Measurements from ENCODE around the gene EMID1.
"Not testable (repeated sequence)": the region's sequence is repeated elsewhere in the genome, so short reads cannot be mapped to it uniquely, and the experiment has no call there.

The EMID1 gene

DNA sequence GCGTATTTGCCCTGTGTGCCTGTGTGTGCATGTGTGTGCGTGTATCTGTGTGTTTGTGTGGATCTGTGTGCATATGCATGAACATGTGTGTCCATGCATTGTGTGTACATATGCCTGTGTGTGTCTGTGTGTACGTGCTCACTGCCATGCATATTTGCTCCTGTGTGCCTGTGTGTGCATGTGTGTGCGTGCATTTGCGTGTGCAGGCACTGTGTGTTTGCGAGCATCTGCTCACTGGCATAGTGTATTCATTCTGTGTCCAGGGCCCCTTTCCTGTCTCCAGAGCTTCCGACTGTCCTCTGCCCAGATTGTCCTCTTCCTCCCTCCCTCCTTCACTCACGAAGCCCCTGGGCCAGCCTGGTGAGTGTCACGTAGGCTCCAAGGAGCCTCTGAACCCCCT is 5.8 kb downstream of the EMID1 start:
- DNase-seq = no peak

DNA sequence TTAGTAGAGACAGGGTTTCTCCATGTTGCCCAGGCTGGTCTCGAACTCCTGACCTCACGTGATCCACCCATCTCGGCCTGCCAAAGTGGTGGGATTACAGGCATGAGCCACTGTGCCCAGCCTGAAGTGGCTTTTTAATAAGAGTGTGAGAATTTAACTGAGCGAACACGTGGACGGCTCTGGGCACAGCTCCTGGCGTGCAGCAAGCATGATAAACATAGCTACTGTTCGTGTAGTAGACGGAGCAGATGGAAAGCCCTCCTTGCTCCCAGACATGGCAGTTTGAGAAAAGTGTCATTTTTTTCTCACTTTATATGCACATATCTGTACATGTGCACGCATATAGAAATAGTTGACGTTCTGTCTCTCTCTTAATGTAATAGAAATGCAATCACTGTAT is 7.0 kb downstream of the EMID1 start:
- no peak for DNase-seq

DNA sequence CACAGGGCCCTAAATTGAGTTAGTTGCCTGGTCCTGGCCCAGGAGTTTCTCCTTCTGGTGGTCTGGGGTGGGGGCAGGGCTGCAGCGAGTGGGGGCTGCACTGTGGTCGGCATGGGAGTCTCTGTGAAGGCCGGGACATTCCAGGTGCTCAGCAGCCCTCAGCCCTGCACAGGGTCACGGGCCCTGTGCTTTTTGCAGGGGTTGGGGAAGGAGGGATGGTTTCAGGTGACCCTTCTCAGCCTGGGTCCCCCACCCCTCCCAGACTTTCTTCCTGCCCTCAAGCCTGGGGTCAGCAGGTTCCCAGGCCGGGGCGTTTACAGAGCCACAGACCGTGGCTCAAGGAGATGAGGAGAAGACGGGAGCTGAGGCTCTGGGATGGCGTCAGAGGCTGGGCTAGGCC is 7.8 kb downstream of the EMID1 start:
- no peak for DNase-seq

DNA sequence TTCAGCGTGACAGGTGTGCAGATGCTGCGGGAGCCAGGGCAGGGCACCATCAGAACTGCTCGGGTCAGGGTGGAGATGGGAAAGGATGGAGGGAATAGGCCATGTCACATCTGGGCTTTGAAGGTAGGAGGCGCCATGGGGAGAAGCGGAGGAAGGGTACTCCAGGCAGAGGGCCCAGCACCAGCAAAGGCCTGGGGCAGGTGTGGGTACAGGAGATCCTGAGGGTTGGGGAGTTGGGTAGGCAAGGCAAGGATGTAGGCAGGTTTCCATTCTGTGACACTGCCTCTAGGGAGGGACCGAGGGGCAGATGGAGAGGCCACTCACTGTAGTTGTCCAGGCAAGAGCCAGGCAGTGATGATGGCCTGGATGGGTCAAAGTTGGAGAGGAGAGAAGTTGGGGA is 8.5 kb downstream of the EMID1 start:
- no peak for DNase-seq

DNA sequence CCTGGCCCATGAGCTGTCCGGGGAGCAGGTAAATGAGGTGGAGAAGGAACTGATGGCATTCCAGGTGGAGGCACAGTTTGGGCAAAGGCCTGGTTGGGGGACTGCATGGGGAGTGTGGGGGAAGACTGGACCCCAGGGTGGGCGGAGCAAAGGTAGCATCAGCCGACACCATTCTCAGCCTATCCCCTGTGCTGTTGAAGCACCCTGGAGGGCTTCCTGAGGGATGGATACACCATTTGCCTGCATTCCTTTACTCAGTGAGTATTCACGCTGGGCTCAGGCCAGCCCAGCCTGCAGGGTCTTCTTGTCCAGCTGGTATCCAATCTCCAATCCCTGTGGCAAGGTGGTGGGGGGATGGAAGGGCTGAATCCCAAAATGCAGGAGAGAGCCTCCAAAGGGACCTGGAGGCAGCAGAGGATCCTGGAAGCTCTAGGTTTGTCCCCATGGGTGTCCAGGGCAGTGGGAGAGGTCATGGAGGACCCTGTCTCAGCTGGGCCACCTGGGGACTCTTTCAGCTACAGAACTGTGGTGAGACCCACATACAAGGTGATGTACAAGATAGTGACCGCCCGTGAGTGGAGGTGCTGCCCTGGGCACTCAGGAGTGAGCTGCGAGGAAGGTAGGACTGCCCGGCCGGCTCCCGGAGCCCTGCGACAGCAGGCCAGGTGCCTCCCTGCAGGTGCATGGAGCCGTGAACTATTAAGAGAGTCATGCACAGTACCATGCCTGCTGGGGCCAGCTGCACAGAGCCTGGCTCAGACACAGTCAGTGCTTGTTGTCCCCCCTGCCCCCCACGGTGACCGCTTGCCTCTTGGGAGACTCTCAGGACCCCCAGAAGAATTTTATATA is 9.5 kb downstream of the EMID1 start:
- DNase-seq = no peak

DNA sequence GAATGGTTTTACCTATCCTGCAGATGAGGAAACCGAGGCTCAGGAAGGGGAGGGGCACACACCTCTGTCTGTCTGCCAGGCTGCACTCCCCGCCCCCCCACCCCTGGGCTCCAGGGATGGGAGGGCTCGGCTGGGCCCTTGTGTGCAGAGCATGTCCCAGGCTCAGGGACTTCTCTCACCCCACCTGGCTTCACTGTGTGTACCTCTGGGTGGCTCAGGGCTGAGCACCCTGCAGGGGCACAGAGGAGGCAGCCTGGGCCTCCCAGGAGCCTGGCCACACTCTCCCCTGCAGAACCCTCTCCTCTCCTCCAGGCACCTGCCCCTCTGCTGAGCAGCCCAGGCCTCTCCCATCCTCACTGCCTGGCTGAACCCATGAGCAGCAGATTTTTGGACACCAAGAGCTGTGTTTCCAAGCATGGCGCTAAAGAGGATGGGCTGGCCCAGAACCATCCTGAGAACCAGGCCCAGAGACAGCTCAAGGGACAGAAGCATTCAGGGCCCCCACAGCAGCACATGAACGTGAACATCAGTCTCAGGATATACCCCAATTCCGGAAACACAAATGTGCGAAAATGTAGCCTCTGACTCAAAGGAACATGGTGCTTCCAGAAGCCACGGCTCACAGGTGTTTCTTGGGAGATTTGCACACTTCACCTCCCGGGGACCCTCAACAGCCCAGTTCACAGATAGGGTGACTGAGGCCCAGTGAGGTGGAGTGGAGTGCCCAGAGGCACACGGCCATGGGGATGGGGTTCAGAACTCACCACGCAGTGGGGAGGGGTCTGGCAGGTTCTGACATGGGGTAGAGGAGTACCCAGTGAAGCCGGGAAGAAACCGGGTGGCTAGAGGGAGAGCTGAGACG is 10.5 kb downstream of the EMID1 start:
- DNase-seq = no peak

DNA sequence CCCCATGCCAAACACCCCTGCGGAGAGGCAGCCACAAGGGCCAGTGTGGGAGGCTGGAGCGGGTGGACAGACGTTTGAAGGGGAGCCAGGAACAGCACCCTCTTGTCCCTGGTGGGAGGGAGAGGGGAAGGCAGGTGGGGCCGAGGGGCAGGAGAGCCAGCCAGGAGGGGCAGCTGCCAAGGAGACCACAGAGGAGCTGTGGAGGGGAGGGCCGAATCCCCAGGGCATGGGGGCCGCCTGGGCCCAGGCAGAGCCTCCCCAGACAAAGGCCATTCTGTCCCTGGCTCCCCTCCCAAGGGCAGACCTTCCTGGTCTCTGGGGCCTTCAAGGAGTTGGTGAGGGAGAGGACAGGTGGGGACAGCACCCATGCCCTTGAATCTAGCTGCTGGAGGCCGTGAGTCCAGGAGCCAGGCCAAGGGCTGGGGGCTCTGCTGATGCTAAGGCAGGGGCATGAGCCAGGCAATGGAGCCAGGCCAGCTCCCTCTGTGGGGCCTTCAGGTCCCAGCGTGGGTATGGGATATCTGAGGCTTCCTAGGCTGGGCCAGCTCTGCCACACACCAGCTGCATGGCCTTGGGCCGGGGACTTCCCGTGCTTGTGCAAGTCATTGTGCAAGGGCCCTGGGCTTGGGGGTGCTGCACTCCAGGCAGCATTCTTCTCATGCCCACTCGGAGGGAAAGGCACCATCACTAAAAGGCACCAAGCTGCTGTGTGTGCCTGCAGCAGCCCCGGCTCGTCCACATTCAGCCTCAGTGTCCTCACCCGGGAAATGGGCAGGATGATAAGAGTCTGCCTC is 11.4 kb downstream of the EMID1 start:
- no peak for DNase-seq

DNA sequence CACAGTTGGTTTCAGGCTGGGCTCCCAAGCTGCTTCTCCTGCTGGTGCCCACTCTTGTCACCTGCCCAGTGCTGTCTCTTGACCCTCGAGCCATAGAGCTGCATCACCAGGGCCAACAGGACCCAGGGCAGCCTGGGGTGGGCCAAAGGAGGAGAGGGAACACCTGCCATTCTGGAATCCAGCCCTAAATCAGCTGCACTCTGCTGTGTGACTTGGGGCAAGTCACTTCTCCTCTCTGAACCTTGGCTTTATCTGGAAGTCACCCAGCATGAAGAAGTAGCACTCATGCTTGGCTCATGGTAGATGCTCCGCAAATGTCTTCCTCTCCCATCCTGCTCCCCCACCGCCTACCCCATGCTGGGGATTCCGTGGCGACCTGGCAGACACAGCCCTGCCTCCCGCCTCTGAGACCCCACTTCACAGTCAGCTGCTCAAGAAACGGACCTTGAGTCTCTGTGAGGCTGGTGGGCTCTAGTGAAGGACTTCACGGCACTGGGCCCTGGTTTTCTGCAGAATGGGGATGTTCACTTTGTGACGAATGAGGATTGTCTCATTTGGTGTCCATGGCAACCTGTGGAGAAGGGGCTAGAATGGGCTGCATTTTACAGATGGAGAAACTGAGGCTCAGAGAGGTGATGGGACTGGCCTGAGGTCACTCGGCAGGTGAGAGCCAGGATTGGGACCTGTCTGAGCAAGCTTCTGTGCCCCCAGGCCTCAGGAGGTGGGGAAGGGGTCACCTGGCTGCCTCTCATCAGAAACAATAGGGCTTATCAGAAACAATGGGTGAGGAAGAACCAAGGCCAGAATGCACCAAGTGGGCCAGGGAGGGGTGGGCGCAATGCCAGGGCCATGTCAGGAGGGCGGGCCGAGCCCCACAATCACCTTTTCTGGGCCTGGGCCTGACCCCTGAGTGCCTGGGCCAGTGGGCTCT is 12.4 kb downstream of the EMID1 start:
- no peak for DNase-seq

- no peak for DNase-seq
These were observed 13.2 kb downstream of the EMID1 start for GRCh38 chr22:29218758-29219408.

DNA sequence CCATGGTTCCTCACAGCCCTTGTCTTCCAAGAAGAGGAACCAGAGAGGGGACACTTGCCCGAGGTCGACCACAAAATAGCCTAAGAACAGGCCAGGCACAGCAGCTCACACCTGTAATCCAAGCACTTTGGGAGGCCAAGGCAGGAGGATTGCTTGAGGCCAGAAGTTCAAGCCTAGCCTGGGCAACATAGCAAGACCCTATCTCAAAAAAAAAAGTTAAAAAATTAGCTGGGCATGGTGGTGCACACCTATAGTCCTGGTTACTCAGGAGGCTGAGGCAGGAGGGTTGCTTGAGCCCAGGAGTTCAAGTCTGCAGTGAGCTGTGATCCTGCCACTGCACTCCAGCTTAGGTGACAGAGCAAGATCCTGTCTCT is 13.7 kb downstream of the EMID1 start:
- DNase-seq = not testable (repeated sequence)

GRCh38 chr22:29219881-29220670 is 14.4 kb downstream of the EMID1 start:
- DNase-seq = no peak

GRCh38 chr22:29224121-29224858 is 18.6 kb downstream of the EMID1 start:
- DNase-seq = no peak

DNA sequence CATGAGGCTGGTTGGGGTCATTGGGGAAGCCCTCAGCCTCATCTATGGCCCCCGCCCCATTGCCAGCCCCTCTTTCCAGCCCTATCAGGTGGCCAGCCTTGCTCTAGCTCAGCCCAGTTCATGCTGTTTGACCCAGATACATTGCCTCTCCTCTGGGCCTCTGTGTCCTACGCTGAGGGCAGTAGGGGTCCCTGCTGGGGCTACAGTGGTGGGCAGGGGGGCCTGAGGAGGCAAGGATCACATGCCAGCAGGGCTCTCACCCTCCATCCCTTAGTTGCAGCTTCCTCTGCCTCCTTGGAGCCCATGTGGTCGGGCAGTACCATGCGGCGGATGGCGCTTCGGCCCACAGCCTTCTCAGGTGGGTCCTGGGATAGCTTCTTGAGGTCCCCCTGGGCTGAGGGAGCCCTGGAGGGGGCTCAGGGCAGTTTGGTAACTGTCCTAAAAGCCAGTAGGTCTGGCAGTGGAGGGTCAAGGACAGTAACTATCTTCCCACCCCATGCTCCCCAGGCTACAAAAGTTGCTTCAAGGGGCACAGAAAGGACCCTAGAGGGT is 19.2 kb downstream of the EMID1 start:
- DNase-seq = no peak

DNA sequence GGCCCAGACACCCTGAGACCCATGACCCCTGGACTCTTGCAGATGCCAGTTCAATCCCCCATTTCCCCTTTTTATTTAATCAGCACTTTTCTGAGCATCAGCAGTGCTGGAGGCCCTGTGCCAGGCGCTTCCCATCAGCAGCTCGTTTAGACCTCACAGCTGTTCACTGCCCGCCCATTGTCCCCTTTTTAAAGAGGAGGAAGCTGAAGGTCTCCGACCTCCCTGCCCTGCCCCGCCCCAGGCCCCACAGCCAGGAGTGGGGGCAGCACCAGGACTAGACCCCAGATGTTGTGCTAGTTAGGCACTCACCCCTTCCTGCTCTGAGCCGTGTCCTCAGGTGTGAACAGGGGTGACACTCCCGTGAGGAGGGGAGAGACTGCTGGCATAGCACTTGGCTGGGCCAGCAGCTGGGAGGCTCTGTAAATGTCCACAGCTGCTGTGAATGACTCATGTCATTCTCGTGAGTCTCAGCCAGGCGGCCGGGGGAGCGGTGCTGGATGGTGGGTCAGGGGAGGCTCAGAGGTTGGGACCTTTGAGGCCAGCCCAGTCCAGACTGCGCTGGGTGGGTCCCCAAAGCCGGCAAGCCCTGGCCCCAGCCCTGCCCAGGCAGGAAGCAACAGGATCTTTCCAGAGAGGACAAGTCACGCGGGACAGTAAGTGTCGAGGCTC is 19.9 kb downstream of the EMID1 start:
- no peak for DNase-seq

DNA sequence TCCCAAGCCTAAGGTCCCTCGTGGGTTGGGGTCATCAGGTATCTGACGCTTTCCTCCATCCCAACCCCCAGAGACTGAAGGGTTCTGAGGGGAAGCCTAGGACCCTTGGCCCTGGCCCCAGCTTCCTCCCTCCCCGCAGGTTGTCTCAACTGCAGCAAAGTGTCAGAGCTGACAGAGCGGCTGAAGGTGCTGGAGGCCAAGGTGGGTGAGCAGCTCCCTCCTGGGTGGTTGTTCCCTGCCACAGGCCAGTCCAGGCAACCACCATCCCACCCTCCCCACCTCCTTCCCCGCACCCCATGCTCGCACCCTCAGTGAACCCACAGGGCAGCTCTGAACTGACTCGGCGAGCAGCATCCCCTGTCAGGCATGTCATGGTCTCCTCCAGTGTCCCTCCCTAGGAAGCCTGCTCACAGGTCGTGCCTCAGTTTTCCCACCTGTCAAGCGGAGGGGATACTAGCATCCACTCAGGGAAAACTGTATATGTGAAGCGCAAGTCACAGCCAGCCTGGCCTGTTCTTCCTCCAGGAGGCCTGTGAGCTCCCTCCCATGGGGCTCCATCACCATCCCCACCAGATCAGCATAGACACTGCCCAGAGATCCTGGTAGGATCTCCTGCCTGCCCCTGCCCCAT is 20.8 kb downstream of the EMID1 start:
- DNase-seq = no peak

- DNase-seq = no peak
These were observed 25.5 kb downstream of the EMID1 start for GRCh38 chr22:29230972-29231875.

All from activated CD4-positive, alpha-beta T cell treated with anti-CD3 and anti-CD28 coated beads, Interleukin-2, Interleukin-6, amounts not matched to agents 100 ng/mL and 50 ng/mL, durations not matched to agents 16 hours and 8 hours (primary cell).